Lung (tissue), 12 donors: ENCODE measurements around the gene RPL18. TPM values are rescaled to one million over a fixed set of nuclear protein-coding genes. Genes with fewer than 3 reads are reported as not detected.

Experiments used
- ATAC-seq: fragments of 200-7000 bp; cut with Tn5 transposase; one replicate; pipeline ENCODE4 v1.9.1; 2020; ENCODE audit warnings: moderate number of reproducible peaks; ENCODE audit not compliant: insufficient read depth, low FRiP score
- DNase-seq, 3 donors: peaks; one replicate each; pipeline ENCODE4 v3.0.0-alpha.2; 2013 to 2017
- H3K27ac ChIP-seq, 2 donors: one replicate each; pipeline ENCODE4 v1.5.1; 2013; ENCODE audit warnings: mild to moderate bottlenecking in 2 of 2, moderate library complexity in 2 of 2, control low read depth in 1 of 2, inconsistent platforms in 1 of 2, low read depth in 1 of 2, low read length in 1 of 2
- H3K27me3 ChIP-seq, 3 donors: one replicate each; pipeline ENCODE4 v1.5.1; 2013; ENCODE audit warnings: low read length in 2 of 3; ENCODE audit not compliant: control insufficient read depth in 3 of 3, insufficient read depth in 3 of 3
- H3K36me3 ChIP-seq, 4 donors: one replicate each; pipeline ENCODE4 v1.5.1; 2013; ENCODE audit warnings: low read length in 4 of 4, mild to moderate bottlenecking in 1 of 4, moderate library complexity in 1 of 4; ENCODE audit not compliant: control insufficient read depth in 4 of 4, insufficient read depth in 4 of 4
- H3K4me1 ChIP-seq, 5 donors: one replicate each; pipeline ENCODE4 v1.5.1; 2013; ENCODE audit warnings: low read length in 5 of 5, mild to moderate bottlenecking in 2 of 5, moderate library complexity in 1 of 5; ENCODE audit not compliant: control insufficient read depth in 5 of 5, insufficient read depth in 5 of 5
- H3K4me3 ChIP-seq: one replicate; pipeline ENCODE4 v1.5.1; 2013; ENCODE audit warnings: mild to moderate bottlenecking, control low read depth, moderate library complexity
- H3K9ac ChIP-seq, 2 donors: one replicate each; pipeline ENCODE4 v1.5.1; 2013; ENCODE audit warnings: low read length in 2 of 2, control low read depth in 1 of 2; ENCODE audit not compliant: insufficient read depth in 1 of 2
- H3K9me3 ChIP-seq, 4 donors: one replicate each; pipeline ENCODE4 v1.5.1; 2013; ENCODE audit warnings: low read length in 3 of 4, mild to moderate bottlenecking in 1 of 4, moderate library complexity in 1 of 4; ENCODE audit not compliant: control insufficient read depth in 4 of 4, insufficient read depth in 3 of 4
- WGBS, 2 donors: extraction: QIAGEN DNeasy Blood & Tissue Kit; methylation state at CpG; one replicate each; pipeline ENCODE4 v1.1.7; 2013; 5-methylcytosine and 5-hydroxymethylcytosine counted together
- polyA plus RNA-seq, 2 donors: library from polyadenylated mRNA; stranded (reverse); fragments of 200-250 nt; gene quantifications; one replicate each; pipeline ENCODE4 v1.2.1, GENCODE V29; 2013
- total RNA-seq, 2 donors: library from RNA; depleted of rRNA in 1 of 2; stranded (reverse); fragments of >200 nt in 1 of 2; gene quantifications; one replicate each; pipeline ENCODE4 v1.2.1, GENCODE V29; 2014 to 2021
- TF ChIP-seq, protein P1 (sequence below): IDR thresholded peaks from 2 replicates; pipeline ENCODE4 v1.5.1; 2012; ENCODE audit warnings: mild to moderate bottlenecking; ENCODE audit errors: control extremely low read depth, extremely low read depth
- donor health status: control.
- donor health status: control.
- donor health status: Bipolar disorder and iron deficiency.
- donor health status: healthy.
- donor health status: DM: yes; HTN: yes; CAD: no.

Gene RPL18
- total and polyA plus RNA-seq, 4 donors: 1,019 to 3,542 (median 1,407) TPM

DNA sequence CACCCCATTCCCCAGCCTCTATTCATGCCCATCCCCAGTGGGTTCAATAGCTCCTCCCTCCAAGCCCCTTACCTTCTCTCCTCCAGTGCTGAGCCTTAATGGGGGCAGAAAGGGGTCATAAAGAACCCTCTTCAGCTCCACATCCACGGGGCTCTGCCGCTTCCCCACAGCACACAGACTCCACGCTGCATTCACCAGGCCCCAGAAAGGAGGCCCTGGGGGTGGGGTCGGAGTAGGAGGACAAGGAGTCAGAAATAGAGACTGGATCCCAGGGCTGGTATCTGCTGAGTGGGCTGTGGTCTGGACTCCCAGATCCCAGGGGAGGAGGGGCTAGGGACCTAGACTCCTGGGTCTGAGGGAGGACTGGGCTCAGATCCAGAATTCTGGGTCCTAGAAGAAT lies 25.4 kb upstream of the RPL18 start:
- DNase-seq (no peak), ATAC-seq (no peak)
- no peak overlapping the region for H3K4me3 ChIP-seq
- no peak overlapping the region for H3K27ac ChIP-seq
- H3K9me3 ChIP-seq: no peaks in the 10 kb centered on the region
- peaks cover 0 to 8% (median 0%) of the 10 kb centered on the region in 3 donors for H3K27me3 ChIP-seq
- TF ChIP-seq, protein P1, sequence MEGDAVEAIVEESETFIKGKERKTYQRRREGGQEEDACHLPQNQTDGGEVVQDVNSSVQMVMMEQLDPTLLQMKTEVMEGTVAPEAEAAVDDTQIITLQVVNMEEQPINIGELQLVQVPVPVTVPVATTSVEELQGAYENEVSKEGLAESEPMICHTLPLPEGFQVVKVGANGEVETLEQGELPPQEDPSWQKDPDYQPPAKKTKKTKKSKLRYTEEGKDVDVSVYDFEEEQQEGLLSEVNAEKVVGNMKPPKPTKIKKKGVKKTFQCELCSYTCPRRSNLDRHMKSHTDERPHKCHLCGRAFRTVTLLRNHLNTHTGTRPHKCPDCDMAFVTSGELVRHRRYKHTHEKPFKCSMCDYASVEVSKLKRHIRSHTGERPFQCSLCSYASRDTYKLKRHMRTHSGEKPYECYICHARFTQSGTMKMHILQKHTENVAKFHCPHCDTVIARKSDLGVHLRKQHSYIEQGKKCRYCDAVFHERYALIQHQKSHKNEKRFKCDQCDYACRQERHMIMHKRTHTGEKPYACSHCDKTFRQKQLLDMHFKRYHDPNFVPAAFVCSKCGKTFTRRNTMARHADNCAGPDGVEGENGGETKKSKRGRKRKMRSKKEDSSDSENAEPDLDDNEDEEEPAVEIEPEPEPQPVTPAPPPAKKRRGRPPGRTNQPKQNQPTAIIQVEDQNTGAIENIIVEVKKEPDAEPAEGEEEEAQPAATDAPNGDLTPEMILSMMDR: no peak
- H3K4me1 ChIP-seq: peaks cover 0 to 20% (median 0%) of the 10 kb centered on the region in 5 donors
- no peaks in the 10 kb centered on the region for H3K36me3 ChIP-seq
- WGBS, 2 donors: 77 to 79% methylated on average over 4 of the region's 4 CpGs
- H3K9ac ChIP-seq: no peak overlapping the region

DNA sequence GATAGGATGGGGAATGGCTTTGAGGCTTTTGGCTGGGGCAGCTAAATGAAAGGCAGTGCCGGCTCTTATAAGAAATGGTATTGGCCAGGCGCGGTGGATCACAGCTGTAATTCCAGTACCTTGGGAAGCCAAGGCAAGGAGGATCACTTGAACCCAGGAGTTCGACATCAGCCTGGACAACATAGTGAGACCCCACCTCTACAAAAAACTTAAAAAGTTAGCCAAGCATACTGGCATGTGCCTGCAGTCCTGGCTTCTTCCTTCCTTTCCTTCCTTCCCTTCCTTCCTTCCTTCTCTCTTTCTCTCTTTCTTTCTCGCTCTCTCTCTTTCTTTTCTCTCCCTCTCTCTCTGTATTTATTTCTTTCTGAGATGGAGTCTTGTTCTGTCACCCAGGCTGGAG lies 23.9 kb upstream of the RPL18 start:
- Histone ChIP-seq H3K36me3 (no peaks in the 10 kb centered on the region), H3K4me1 (peaks cover 0 to 27% (median 5%) of the 10 kb centered on the region in 5 donors), H3K27me3 (peaks cover 0 to 9% (median 0%) of the 10 kb centered on the region in 3 donors), H3K4me3 (no peak overlapping the region), H3K9ac (no peak overlapping the region), H3K9me3 (no peaks in the 10 kb centered on the region), H3K27ac (no peak overlapping the region)
- ATAC-seq (no peak), DNase-seq (no peak)
- TF ChIP-seq, protein P1: no peak
- WGBS, 2 donors: 92 to 95% methylated on average over 5 of the region's 5 CpGs

DNA sequence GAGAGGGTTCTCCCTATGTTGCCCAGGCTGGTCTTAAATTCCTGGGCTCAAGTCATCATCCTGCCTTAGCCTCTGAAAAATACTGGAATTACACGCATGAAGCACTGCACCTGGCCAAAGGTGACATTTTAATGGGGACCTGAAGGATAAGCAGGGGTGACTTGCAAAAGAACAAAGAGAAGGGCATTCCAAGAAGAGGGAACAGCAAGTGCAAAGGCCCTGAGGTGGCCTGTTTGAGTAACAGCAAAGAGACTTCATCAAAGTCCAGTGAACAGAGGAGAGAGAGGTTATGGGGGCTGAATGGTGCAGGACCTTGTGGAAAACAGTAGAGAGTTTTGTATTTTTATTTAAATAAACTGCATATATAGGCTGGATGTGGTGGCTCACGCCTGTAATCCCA lies 22.9 kb upstream of the RPL18 start:
- DNase-seq: no peak
- Histone ChIP-seq H3K36me3 (no peaks in the 10 kb centered on the region), H3K9me3 (no peaks in the 10 kb centered on the region), H3K4me1 (peaks cover 0 to 27% (median 5%) of the 10 kb centered on the region in 5 donors), H3K27me3 (peaks cover 0 to 9% (median 0%) of the 10 kb centered on the region in 3 donors), H3K9ac (no peak overlapping the region), H3K27ac (no peak overlapping the region), H3K4me3 (no peak overlapping the region)
- ATAC-seq: no peak
- WGBS, 2 donors: 94 to 96% methylated on average over 2 of the region's 2 CpGs
- TF ChIP-seq, protein P1: no peak
